Mucosa of rectum (tissue), 2 donors: ENCODE results near the gene ENDOG.

Experiments used
- H3K27ac ChIP-seq, 2 donors: one replicate each; pipeline ENCODE4 v1.7.0; 2013; ENCODE audit warnings: inconsistent platforms in 2 of 2, low read depth in 2 of 2, low read length in 2 of 2
- H3K27me3 ChIP-seq, 2 donors: one replicate each; pipeline ENCODE4 v1.7.0; 2013; ENCODE audit warnings: low read length in 2 of 2; ENCODE audit not compliant: control insufficient read depth in 2 of 2, insufficient read depth in 2 of 2
- H3K36me3 ChIP-seq, 2 donors: one replicate each; pipeline ENCODE4 v1.7.0; 2013; ENCODE audit warnings: low read length in 2 of 2; ENCODE audit not compliant: control insufficient read depth in 2 of 2, insufficient read depth in 2 of 2
- H3K4me1 ChIP-seq, 2 donors: one replicate each; pipeline ENCODE4 v1.7.0; 2013; ENCODE audit warnings: low read length in 2 of 2, mild to moderate bottlenecking in 1 of 2; ENCODE audit not compliant: control insufficient read depth in 2 of 2, insufficient read depth in 2 of 2
- H3K4me3 ChIP-seq, 2 donors: one replicate each; pipeline ENCODE4 v1.7.0; 2013; ENCODE audit warnings: low read length in 2 of 2
- H3K9ac ChIP-seq, 2 donors: one replicate each; pipeline ENCODE4 v1.7.0; 2013; ENCODE audit warnings: low read length in 2 of 2, low read depth in 1 of 2, mild to moderate bottlenecking in 1 of 2
- H3K9me3 ChIP-seq, 2 donors: one replicate each; pipeline ENCODE4 v1.7.0; 2013; ENCODE audit warnings: low read length in 2 of 2; ENCODE audit not compliant: control insufficient read depth in 2 of 2
- donor health status: healthy.
- donor health status: Normal muscosa, but diverticular disease.

The ENDOG gene

DNA sequence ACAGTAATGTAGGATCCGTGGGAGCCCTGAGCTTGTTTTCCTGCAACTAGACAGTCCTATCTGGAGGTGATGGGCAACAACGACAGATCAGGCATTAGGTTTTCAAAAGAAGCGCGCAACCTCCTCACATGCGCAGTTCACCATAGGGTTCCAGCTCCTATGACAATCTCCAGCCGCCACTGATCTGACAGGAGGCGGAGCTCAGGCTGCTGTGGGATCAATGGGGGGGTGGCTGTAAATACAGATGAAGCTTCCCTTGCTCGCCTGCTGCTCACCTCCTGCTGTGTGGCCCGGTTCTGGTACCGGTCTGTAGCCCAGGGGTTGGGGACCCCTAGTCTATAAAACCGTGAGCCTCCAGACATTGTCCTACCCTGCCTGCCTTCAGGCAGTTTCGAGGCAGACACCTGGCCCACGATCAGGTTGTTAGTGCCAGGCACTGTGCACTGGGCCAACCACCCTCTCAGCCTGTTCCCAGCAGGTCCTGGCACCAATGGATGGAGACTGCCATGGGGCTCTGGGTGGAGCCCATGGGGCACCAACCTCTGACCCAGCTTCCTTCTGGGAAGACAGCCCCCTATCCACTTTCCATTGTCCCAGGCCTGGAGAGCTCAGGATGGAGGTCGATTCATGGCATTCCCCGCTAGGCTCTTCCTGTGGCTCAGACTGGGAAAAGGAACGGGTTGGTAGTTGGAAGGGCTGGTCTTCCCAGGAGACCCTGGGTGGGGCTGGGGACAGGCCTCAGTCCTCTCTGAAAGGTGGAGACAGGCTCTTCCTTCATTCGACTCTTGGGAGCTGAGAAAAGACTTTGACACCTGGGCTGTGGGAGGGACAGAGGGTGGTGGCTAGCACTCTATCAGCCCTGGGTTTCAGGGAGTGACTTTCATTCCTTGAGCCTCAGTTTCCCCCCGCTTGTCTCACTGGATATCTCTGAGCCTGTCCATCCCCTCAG lies 1.7 kb downstream of the ENDOG start:
- no peak overlapping the region for H3K27ac ChIP-seq
- H3K9me3 ChIP-seq = no peaks in the 10 kb centered on the region
- H3K9ac ChIP-seq = no peak overlapping the region

GRCh38 chr9:128820665-128821583 lies 2.6 kb downstream of the ENDOG start:
- Histone ChIP-seq H3K27ac (no peak overlapping the region), H3K36me3 (peaks cover 29 to 34% of the 10 kb centered on the region in 2 donors), H3K9ac (no peak overlapping the region)

More for the DNA sequence above, 1.7 kb downstream of the ENDOG start:
- Histone ChIP-seq H3K4me3 (peak overlapping the region; percentile 63 to 82), H3K36me3 (peaks cover 24 to 27% of the 10 kb centered on the region in 2 donors), H3K4me1 (peaks cover 14 to 15% of the 10 kb centered on the region in 2 donors), H3K27me3 (no peaks in the 10 kb centered on the region)

GRCh38 chr9:128821584-128822406 lies 3.5 kb downstream of the ENDOG start:
- Histone ChIP-seq H3K9ac (no peak overlapping the region), H3K4me1 (peaks cover 14 to 15% of the 10 kb centered on the region in 2 donors), H3K27me3 (no peaks in the 10 kb centered on the region), H3K27ac (no peak overlapping the region), H3K36me3 (peaks cover 38 to 43% of the 10 kb centered on the region in 2 donors), H3K9me3 (no peaks in the 10 kb centered on the region), H3K4me3 (no peak overlapping the region)

More at GRCh38 chr9:128820665-128821583, 2.6 kb downstream of the ENDOG start:
- peaks cover 14 to 15% of the 10 kb centered on the region in 2 donors for H3K4me1 ChIP-seq
- no peaks in the 10 kb centered on the region for H3K9me3 ChIP-seq
- no peak overlapping the region for H3K4me3 ChIP-seq
- H3K27me3 ChIP-seq = no peaks in the 10 kb centered on the region

- no peak overlapping the region for H3K4me3 ChIP-seq
- no peak overlapping the region for H3K27ac ChIP-seq
- no peak overlapping the region for H3K9ac ChIP-seq
- H3K27me3 ChIP-seq = no peaks in the 10 kb centered on the region
- no peaks in the 10 kb centered on the region for H3K9me3 ChIP-seq
- peaks cover 14 to 15% of the 10 kb centered on the region in 2 donors for H3K4me1 ChIP-seq
- H3K36me3 ChIP-seq = peaks cover 42 to 49% of the 10 kb centered on the region in 2 donors
Observed at GRCh38 chr9:128822407-128823042, 4.2 kb downstream of the ENDOG start.

GRCh38 chr9:128823362-128823902 lies 5.1 kb downstream of the ENDOG start:
- peaks cover 42 to 54% of the 10 kb centered on the region in 2 donors for H3K36me3 ChIP-seq

GRCh38 chr9:128823903-128824406 lies 5.7 kb downstream of the ENDOG start:
- Histone ChIP-seq H3K27ac (no peak overlapping the region), H3K36me3 (peaks cover 42 to 54% of the 10 kb centered on the region in 2 donors), H3K27me3 (no peaks in the 10 kb centered on the region)

More at GRCh38 chr9:128823362-128823902, 5.1 kb downstream of the ENDOG start:
- H3K27me3 ChIP-seq = no peaks in the 10 kb centered on the region
- no peak overlapping the region for H3K27ac ChIP-seq
- peaks cover 15 to 16% of the 10 kb centered on the region in 2 donors for H3K4me1 ChIP-seq
- no peak overlapping the region for H3K4me3 ChIP-seq
- H3K9me3 ChIP-seq = no peaks in the 10 kb centered on the region
- H3K9ac ChIP-seq = no peak overlapping the region

GRCh38 chr9:128824911-128825310 lies 6.6 kb downstream of the ENDOG start:
- H3K4me3 ChIP-seq = no peak overlapping the region
- H3K27me3 ChIP-seq = no peaks in the 10 kb centered on the region
- no peak overlapping the region for H3K27ac ChIP-seq
- peaks cover 12 to 13% of the 10 kb centered on the region in 2 donors for H3K4me1 ChIP-seq
- no peak overlapping the region for H3K9ac ChIP-seq
- H3K9me3 ChIP-seq = no peaks in the 10 kb centered on the region
- peaks cover 42 to 54% of the 10 kb centered on the region in 2 donors for H3K36me3 ChIP-seq

More at GRCh38 chr9:128823903-128824406, 5.7 kb downstream of the ENDOG start:
- Histone ChIP-seq H3K4me3 (no peak overlapping the region), H3K9ac (no peak overlapping the region), H3K9me3 (no peaks in the 10 kb centered on the region), H3K4me1 (peaks cover 19 to 21% of the 10 kb centered on the region in 2 donors)

GRCh38 chr9:128825923-128826700 lies 7.8 kb downstream of the ENDOG start:
- H3K27me3 ChIP-seq = no peaks in the 10 kb centered on the region
- no peak overlapping the region for H3K9ac ChIP-seq
- no peak overlapping the region for H3K4me3 ChIP-seq
- peaks cover 5 to 8% of the 10 kb centered on the region in 2 donors for H3K4me1 ChIP-seq
- H3K36me3 ChIP-seq = peaks cover 42 to 54% of the 10 kb centered on the region in 2 donors
- no peak overlapping the region for H3K27ac ChIP-seq
- H3K9me3 ChIP-seq = no peaks in the 10 kb centered on the region
